ENCODE data around the gene RPS27A.
"Not testable (repeated sequence)": the region's sequence is repeated elsewhere in the genome, so short reads cannot be mapped to it uniquely, and the experiment has no call there.

RPS27A gene

DNA sequence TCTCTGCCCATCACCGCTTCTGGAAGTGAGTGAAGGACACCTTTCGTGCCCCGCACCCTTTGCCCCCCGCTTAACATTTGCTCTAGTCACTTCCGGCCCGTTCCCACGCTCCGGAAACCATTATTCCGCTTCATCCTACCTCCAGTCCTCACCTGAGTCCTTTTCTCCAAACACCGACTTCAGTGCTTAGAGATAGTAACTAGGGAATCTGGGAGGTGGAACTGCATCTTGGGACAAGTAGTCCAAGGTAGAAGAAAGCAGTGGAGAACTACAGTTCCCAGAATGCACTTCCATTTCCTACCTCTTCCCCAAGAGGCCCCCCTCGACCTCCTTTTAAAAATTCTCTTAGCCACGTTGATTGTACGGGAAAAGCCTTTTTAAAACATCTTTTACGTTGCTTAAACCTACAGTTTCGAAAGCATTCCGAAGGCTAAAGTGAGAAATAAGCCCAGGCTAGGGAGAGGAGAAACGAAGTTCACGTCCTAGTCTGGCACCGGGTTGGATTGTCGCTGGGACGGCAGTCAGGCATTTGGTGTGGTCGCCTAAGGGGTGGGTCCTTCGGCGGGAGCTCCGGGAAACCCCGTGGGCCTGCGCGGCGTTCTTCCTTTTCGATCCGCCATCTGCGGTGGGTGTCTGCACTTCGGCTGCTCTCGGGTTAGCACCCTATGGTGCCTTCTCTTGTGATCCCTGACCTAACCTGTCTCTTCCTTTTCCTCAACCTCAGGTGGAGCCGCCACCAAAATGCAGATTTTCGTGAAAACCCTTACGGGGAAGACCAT is at the start of gene RPS27A, which contains the start of gene CLHC1:
Gene RPS27A (plus strand): TSS at position 605 of the 779 bp plus-strand sequence. CDS start 137 bp downstream, at position 742.
Gene CLHC1 (minus strand): TSS at position 210 of the 779 bp plus-strand sequence. CDS start 9,882 bp downstream, outside the sequence.
- peak; percentile 97 for DNase-seq (ENCODE audit: insufficient read length, low spot score)
- peak; percentile 48 for FAIRE-seq

- not testable (repeated sequence) for DNase-seq (ENCODE audit: insufficient read length, low spot score); FAIRE-seq
Observed at GRCh38 chr2:55186837-55187236, 45.7 kb upstream of the RPS27A start.

DNA sequence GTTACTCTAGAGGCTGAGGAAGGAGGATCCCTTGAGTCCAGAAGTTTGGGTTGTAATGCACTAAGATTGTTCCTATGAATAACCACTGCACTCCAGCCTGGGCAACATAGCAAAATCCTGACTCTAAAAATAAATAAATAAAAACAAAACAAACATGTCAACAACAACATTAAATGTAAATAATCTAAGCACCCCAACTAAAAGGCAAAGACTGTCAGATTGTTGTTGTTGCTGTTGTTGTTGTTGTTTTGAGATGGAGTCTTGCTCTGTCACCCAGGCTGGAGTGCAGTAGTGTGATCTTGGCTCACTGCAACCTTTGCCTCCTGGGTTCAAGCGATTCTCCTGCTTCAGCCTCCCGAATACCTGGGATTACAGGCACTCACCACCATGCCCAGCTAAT is 40.6 kb upstream of the RPS27A start:
- not testable (repeated sequence) for FAIRE-seq; DNase-seq (ENCODE audit: insufficient read length, low spot score)

GRCh38 chr2:55196526-55196925 is 36.0 kb upstream of the RPS27A start:
- no peak for DNase-seq (ENCODE audit: insufficient read length, low spot score)
- no peak for FAIRE-seq

- FAIRE-seq (no peak), DNase-seq (ENCODE audit: insufficient read length, low spot score) (no peak)
Observed at GRCh38 chr2:55200416-55200815, 32.1 kb upstream of the RPS27A start.

- no peak for FAIRE-seq
- DNase-seq (ENCODE audit: insufficient read length, low spot score) = no peak
Observed at GRCh38 chr2:55204536-55204935, 28.0 kb upstream of the RPS27A start.

GRCh38 chr2:55204950-55205349 is 27.5 kb upstream of the RPS27A start:
- FAIRE-seq (no peak), DNase-seq (ENCODE audit: insufficient read length, low spot score) (no peak)

DNA sequence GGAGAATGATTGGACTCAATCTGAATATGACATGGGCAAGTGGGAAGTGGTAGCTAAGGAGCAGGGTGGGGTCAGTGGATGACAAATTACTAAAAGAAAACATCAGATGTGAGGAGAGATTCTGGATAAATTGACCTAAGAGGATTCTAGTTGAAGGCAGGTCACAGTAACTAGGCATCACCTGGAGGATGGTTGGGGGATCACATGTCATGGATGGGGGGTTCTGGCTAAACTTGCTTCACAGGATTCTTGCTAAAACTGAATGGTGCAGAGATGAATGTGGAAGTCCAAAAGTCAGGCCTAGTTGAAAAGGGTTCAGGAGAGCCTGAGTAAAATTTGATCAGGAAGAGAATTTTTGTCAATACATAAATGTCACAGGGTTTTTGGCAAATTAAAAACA is 18.7 kb upstream of the RPS27A start:
- FAIRE-seq (no peak), DNase-seq (ENCODE audit: insufficient read length, low spot score) (no peak)

DNA sequence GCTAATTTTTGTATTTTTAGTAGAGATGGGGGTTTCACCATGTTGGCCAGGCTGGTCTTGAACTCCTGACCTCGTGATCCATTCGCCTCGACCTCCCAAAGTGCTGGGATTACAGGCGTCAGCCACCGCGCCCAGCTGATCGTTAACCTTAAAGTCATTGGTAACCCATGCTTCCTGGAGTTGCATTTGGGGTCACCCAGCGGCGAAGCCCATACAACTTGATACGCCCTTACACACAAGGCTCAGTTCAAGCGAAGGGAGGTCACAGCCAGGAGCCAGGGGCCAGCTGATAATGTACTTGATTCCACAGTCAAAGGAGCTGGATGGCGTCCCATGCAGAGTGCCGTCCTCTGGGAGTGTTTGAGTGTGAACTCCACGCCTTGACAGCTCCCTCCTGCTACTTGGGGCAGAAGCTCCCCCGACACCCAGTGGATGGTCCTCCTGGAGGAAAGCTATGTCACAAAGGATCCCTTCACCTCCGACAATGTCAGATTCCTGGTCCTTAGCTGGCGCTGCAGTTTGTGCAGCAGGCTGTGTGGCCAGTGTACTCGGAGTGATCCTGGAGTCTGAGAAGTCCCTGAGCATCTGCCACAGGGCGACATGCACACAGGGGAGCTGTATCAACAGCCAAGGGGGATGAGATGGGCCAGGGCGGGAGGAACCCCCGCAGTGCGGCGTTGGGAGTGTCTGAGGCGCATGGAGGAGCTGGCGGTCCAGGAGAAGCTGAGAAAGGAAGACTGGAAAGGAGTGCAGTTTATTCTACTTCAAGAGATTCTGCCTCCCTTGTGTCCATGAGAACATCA is 8.3 kb upstream of the RPS27A start:
- FAIRE-seq = no peak

GRCh38 chr2:55224761-55225261 is 7.7 kb upstream of the RPS27A start:
- DNase-seq (ENCODE audit: insufficient read length, low spot score) = no peak

More for the DNA sequence above, 8.3 kb upstream of the RPS27A start:
- no peak for DNase-seq (ENCODE audit: insufficient read length, low spot score)

GRCh38 chr2:55225481-55226020 is 6.9 kb upstream of the RPS27A start:
- FAIRE-seq (no peak), DNase-seq (ENCODE audit: insufficient read length, low spot score) (no peak)

More at GRCh38 chr2:55224761-55225261, 7.7 kb upstream of the RPS27A start:
- no peak for FAIRE-seq

DNA sequence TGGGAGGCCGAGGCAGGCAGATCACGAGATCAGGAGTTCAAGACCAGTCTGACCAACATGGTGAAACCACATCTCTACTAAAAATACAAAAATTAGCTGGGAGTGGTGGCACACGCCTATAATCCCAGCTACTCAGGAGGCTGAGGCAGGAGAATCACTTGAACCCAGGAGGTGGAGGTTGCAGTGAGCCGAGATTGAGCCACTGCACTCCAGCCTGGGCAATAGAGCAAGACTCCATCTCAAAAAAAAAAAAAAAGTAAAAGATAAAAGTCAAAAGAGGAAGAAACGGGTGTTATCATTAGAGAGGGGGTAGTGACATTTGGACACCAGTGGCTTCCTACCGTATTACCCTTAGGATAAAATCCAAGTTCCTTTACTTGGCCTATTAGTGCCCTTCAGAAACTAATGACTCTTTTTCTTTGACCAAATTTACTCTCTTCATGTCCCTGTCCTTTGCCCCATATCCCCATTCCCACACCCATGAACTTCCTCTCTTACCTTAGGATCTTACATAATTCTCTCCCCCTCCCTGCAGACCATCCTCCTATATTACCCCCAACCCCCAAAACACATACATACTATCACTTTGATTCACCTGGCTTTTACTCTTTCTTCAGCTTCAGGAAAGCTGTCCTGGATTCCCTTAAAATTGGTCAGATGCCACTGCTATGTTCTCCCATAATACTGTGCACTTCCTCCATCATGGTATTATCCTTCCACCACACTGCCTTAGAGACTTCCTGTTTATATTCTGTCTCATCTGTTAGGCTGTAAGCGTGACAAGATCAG is 4.9 kb upstream of the RPS27A start:
- not testable (repeated sequence) for FAIRE-seq; DNase-seq (ENCODE audit: insufficient read length, low spot score)

DNA sequence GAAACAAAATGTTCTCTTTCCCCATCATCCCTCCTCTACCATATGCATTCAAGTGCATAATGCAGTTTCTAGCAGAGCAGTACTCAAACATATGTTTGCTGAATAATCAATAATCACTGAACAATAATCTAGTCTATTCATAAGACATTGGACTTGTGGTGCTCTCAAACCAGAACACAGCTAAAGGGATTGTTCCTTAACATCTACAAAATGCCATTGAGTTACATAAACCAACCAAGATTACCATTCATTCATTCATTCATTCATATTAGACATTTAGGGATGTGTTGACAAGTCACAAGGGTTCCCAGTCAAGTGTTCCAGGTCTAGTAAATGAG is 4.3 kb upstream of the RPS27A start:
- DNase-seq (ENCODE audit: insufficient read length, low spot score) (no peak), FAIRE-seq (no peak)

- DNase-seq (ENCODE audit: insufficient read length, low spot score) (no peak), FAIRE-seq (no peak)
Observed at GRCh38 chr2:55229221-55229620, 3.3 kb upstream of the RPS27A start.

DNA sequence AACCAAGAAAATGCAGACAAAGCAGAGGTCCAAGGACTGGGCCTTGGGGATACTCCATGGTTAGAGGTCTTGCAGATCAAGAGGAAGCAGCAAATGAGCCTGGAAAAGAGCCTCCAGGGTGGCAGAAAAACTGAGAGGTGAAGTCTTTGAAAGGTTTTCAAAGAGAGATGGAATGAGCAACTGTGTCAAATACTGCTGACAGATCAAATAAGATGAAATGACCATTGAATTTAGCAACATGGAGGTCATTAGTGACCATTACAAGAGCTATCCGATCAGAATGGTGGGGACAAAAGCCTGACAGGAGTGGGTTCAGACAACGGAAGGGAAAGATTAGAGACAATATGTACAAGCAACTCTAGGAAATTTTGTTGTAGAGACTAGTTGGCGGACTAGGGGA is 1.9 kb upstream of the RPS27A start:
- FAIRE-seq (no peak), DNase-seq (ENCODE audit: insufficient read length, low spot score) (no peak)

DNA sequence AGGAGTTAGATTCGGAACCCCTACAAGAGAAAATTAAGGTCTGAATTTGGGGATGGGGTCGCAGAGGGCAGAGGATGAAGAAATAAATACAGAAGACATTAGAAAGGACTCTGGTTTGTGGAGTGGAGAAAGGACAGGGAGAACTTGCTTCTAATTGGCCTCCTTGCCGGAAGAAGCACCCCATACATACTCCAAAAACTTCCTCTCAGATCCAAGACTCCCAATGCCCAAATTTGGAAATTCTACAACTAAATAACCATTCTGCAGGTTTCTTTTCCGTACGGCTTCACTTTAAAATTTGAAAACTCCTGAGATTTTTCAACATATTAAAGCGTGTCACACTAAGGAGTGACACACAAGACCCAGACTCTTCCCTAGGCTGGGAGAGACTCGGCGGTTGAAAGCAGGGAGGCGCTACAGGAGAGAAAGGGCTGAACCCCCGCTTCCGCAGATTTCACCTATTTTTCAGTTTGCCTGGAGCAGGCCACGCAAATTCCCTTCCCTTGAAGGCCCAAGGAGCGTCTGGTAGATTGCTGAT is 873 bp upstream of the RPS27A start:
- FAIRE-seq = no peak
- peak; percentile 11 for DNase-seq (ENCODE audit: insufficient read length, low spot score)

DNA sequence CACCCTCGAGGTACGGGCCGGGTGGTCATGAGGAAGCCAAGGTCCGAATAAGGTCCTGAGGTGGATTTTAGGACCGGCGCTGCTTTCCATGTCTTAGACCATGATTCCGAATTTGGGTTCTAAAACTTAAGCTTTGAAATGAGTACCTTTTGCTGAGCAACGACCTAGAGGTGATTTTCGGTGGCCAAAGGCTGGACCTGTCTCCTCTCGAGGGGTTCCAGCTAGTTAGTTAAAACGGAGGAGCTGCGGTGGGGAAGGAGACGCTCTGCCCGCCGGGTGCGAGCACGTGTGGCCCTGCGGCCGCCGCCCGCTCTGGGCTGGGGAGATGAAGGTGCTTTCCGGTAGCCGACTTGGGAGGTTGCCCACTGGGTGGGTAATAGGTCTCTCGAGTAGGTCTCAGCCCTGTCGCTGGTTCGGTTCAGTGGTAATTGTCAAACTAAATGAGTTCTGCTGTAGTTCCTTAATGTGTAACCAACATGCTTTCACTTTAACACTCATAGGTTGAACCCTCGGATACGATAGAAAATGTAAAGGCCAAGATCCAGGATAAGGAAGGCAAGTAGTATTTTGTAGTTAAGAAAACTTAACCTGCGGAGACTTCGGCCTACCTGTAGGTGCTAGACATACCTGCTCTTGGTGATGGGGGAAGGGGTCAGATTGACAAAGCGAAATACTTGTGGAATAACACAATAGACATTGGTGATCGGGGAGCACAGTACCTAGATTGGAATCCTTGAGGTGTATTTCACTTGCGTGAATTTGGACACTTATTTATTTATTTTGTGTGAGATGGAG is 572 bp downstream of the RPS27A start:
- DNase-seq (ENCODE audit: insufficient read length, low spot score) = peak; percentile 11
- FAIRE-seq = no peak

GRCh38 chr2:55233658-55233940 is 1.1 kb downstream of the RPS27A start:
- DNase-seq (ENCODE audit: insufficient read length, low spot score) = no peak
- FAIRE-seq = no peak

- no peak for FAIRE-seq
- no peak for DNase-seq (ENCODE audit: insufficient read length, low spot score)
Observed at GRCh38 chr2:55235724-55236538, 3.4 kb downstream of the RPS27A start.
